HepG2 (cell line): ENCODE results near the gene ADORA3. TPM values are rescaled to one million over a fixed set of nuclear protein-coding genes. Genes with fewer than 3 reads are reported as not detected.

ENCODE experiments used
- ATAC-seq: fragments of 200-7000 bp; cut with Tn5 transposase; 3 replicates; pipeline ENCODE4 v1.9.1; 2020; ENCODE audit warnings: mild to moderate bottlenecking, moderate library complexity
- BruUV-seq: library from RNA; stranded (reverse); fragments of 400-500 nt; replicated peaks from 2 replicates; lab custom pipeline; 2021; lab: Mats Ljungman, UMichigan
- CTCF ChIA-PET: fragments of 300-600 bp; formaldehyde crosslinking; extraction: SDS; loops from one replicate; lab custom pipeline; 2021; ENCODE audit warnings: low total read pairs, inconsistent platforms, low intra/inter-chr PET ratio; lab: Yijun Ruan, JAX
- POLR2A ChIA-PET: fragments of 350-600 bp; sonication (Branson Sonifier 250); formaldehyde crosslinking; loops from one replicate; lab custom pipeline; 2020; ENCODE audit warnings: antibody characterized with exemption, inconsistent platforms; lab: Yijun Ruan, JAX
- DNase-seq: peaks from one replicate; pipeline ENCODE4 v3.0.0-alpha.2; 2015; ENCODE audit warnings: low spot score
- FAIRE-seq: peaks from 3 replicates; lab custom pipeline; 2011; peaks lifted over from hg19 to GRCh38; lab: Jason Lieb, UNC
- H2AFZ ChIP-seq: one replicate; pipeline ENCODE4 v1.6.1; 2011; ENCODE audit warnings: low read length, inconsistent platforms
- H3K27ac ChIP-seq: fragments of 300-600 bp; 3 replicates; pipeline ENCODE4 v1.8.0; 2011; ENCODE audit warnings: mixed run types, mild to moderate bottlenecking, mixed read lengths, low read length, inconsistent platforms; ENCODE audit not compliant: insufficient read depth; ENCODE audit errors: extremely low read length
- H3K27me3 ChIP-seq, 2 experiments: fragments of 200-600 bp in 1 of 2; 2 replicates in 1 of 2; 3 replicates in 1 of 2; pipeline versions ENCODE4 v1.6.0 to v1.8.0; 2011; ENCODE audit warnings: low read length in 2 of 2, mild to moderate bottlenecking in 2 of 2, moderate library complexity in 2 of 2, inconsistent platforms in 1 of 2; ENCODE audit not compliant: insufficient read depth in 2 of 2, control insufficient read depth in 1 of 2
- H3K36me3 ChIP-seq, 2 experiments: fragments of 200-600 bp in 1 of 2; replicated peaks in 1 of 2; 2 replicates in 1 of 2; 3 replicates in 1 of 2; pipeline versions ENCODE4 v1.5.1 to v1.8.0; 2011; ENCODE audit warnings: low read length in 2 of 2, inconsistent platforms in 1 of 2; ENCODE audit not compliant: insufficient read depth in 2 of 2, control insufficient read depth in 1 of 2
- H3K4me1 ChIP-seq: 2 replicates; pipeline ENCODE4 v1.5.1; 2012; ENCODE audit warnings: low read length, inconsistent platforms; ENCODE audit not compliant: insufficient read depth
- H3K4me2 ChIP-seq: 2 replicates; pipeline ENCODE4 v1.6.0; 2011; ENCODE audit warnings: low read depth, low read length, inconsistent platforms
- H3K4me3 ChIP-seq, 3 experiments: fragments of 200-600 bp in 1 of 3; sonication (generic), shearing (Covaris generic) in 1 of 3; replicated peaks in 1 of 3; 2 replicates each; pipeline ENCODE4 v1.5.1; 2011 to 2016; ENCODE audit warnings: low read length in 3 of 3, inconsistent platforms in 2 of 3, low read depth in 2 of 3, mild to moderate bottlenecking in 2 of 3, control low read depth in 1 of 3, mixed read lengths in 1 of 3; ENCODE audit not compliant: insufficient read depth in 1 of 3
- H3K79me2 ChIP-seq: one replicate; pipeline ENCODE4 v1.6.1; 2011; ENCODE audit warnings: low read length, inconsistent platforms; ENCODE audit not compliant: insufficient read depth
- H3K9ac ChIP-seq: 2 replicates; pipeline ENCODE4 v1.6.0; 2011; ENCODE audit warnings: mild to moderate bottlenecking, low read depth, low read length, inconsistent platforms; ENCODE audit not compliant: insufficient read depth
- H3K9me3 ChIP-seq: 2 replicates; pipeline ENCODE4 v1.5.1; 2012; ENCODE audit warnings: mild to moderate bottlenecking, low read length
- H4K20me1 ChIP-seq: 2 replicates; pipeline ENCODE4 v1.6.0; 2011; ENCODE audit warnings: inconsistent platforms, mild to moderate bottlenecking, low read length, moderate library complexity; ENCODE audit not compliant: insufficient read depth
- ATF1 ChIP-seq: IDR thresholded peaks from 2 replicates; pipeline ENCODE4 v1.6.1; 2016; ENCODE audit warnings: mild to moderate bottlenecking, control low read depth
- ATRX ChIP-seq: sonication (generic); formaldehyde crosslinking; IDR thresholded peaks from 2 replicates; pipeline ENCODE4 v1.4.0; 2020; ENCODE audit warnings: missing genetic modification reagents, borderline replicate concordance
- FUBP1 ChIP-seq: sonication (generic); formaldehyde crosslinking; IDR thresholded peaks from 2 replicates; pipeline ENCODE4 v1.5.1; 2020; ENCODE audit warnings: missing genetic modification reagents, mild to moderate bottlenecking, borderline replicate concordance
- HMG20B ChIP-seq: conservative IDR thresholded peaks from 2 replicates; pipeline ENCODE4 v1.6.1; 2016; ENCODE audit warnings: missing genetic modification reagents, missing compliant biosample characterization
- MXI1 ChIP-seq: IDR thresholded peaks from 3 replicates; pipeline ENCODE4 v1.6.1; 2012; ENCODE audit warnings: low read depth, low read length, inconsistent platforms, borderline replicate concordance
- SP140L ChIP-seq: sonication (generic); formaldehyde crosslinking; IDR thresholded peaks from 2 replicates; pipeline ENCODE4 v1.4.0; 2020; ENCODE audit warnings: missing genetic modification reagents, borderline replicate concordance
- STAT6 ChIP-seq: sonication (generic); formaldehyde crosslinking; IDR thresholded peaks from 2 replicates; pipeline ENCODE4 v1.4.0; 2020; ENCODE audit warnings: missing genetic modification reagents, mild to moderate bottlenecking, borderline replicate concordance
- ZBTB1 ChIP-seq: sonication (generic); formaldehyde crosslinking; IDR thresholded peaks from 2 replicates; pipeline ENCODE4 v1.4.0; 2020; ENCODE audit warnings: missing genetic modification reagents, borderline replicate concordance
- ZNF280B ChIP-seq: sonication (generic); formaldehyde crosslinking; IDR thresholded peaks from 2 replicates; pipeline ENCODE4 v1.5.0; 2020; ENCODE audit warnings: missing genetic modification reagents, mild to moderate bottlenecking, borderline replicate concordance
- ZNF331 ChIP-seq: sonication (generic); formaldehyde crosslinking; IDR thresholded peaks from 2 replicates; pipeline ENCODE4 v1.4.0; 2020; ENCODE audit warnings: missing genetic modification reagents
- ZNF337 ChIP-seq: sonication (generic); formaldehyde crosslinking; IDR thresholded peaks from 2 replicates; pipeline ENCODE4 v1.5.1; 2020; ENCODE audit warnings: missing genetic modification reagents, low read depth, mild to moderate bottlenecking, borderline replicate concordance
- ZNF670 ChIP-seq: sonication (generic); formaldehyde crosslinking; IDR thresholded peaks from 2 replicates; pipeline ENCODE4 v1.8.0; 2022; ENCODE audit warnings: mild to moderate bottlenecking, missing genetic modification reagents, borderline replicate concordance
- ZNF841 ChIP-seq: sonication (generic); formaldehyde crosslinking; IDR thresholded peaks from 2 replicates; pipeline ENCODE4 v1.8.1; 2023; ENCODE audit warnings: missing genetic modification reagents, borderline replicate concordance
- WGBS: methylation state at CpG from one replicate; pipeline ENCODE4 v1.1.6; 2017; ENCODE audit warnings: low lambda C conversion rate; 5-methylcytosine and 5-hydroxymethylcytosine counted together
- in situ Hi-C: cut with HindIII; loops from 2 replicates; pipeline ENCODE4 v1.10.0; 2017; ENCODE audit warnings: low pct_unique_long_range_greater_than_20kb; ENCODE audit not compliant: extremely low pct_ligation_motif_present
- intact Hi-C: fragments of 100-400 bp; cut with micrococcal nuclease; formaldehyde crosslinking; loops from one replicate; pipeline ENCODE4 v1.10.0; 2022; ENCODE audit not compliant: unreplicated experiment
- polyA plus RNA-seq, 8 experiments: library from polyadenylated mRNA; depleted of rRNA in 3 of 8; stranded (reverse) in 7 of 8; unstranded in 1 of 8; fragments of >200 nt; fragmentation: Illumina TruSeq in 4 of 8; extraction: Trizol in 4 of 8; gene quantifications; 2 replicates each; pipeline versions ENCODE4 v1.2.1 to v1.2.3, GENCODE V29; 2011 to 2016; ENCODE audit warnings: low read depth in 4 of 8, missing spikeins in 1 of 8, mixed read lengths in 1 of 8; ENCODE audit not compliant: insufficient read depth in 1 of 8
- total RNA-seq, 5 experiments: library from RNA; depleted of rRNA; stranded (reverse); fragments of >200 nt; fragmentation: Illumina TruSeq; extraction: Trizol; gene quantifications; 2 replicates each; pipeline ENCODE4 v1.2.3, GENCODE V29; 2016; ENCODE audit warnings: low read depth in 1 of 5

Gene ADORA3
- total and polyA plus RNA-seq, 2 of the 13 experiments (the other 11 are each of a cell fraction or from before 2014, with no cell fraction given): not detected

- Histone ChIP-seq H3K36me3 (peaks cover 1 to 7% of the 10 kb centered on the region in 2 experiments; a peak in 2 of 5 replicates), H3K4me1 (peaks cover 27% of the 10 kb centered on the region), H3K27ac (no peak overlapping the region), H3K9me3 (no peaks in the 10 kb centered on the region), H3K9ac (no peak overlapping the region), H3K4me2 (no peak overlapping the region), H3K4me3 (no peak overlapping the region), H3K27me3 (no peaks in the 10 kb centered on the region), H4K20me1 (no peaks in the 10 kb centered on the region), H2AFZ (no peak overlapping the region), H3K79me2 (no peaks in the 10 kb centered on the region)
- ChIA-PET POLR2A (no interaction called here), CTCF (no interaction called here)
- DNase-seq (no peak), FAIRE-seq (no peak), ATAC-seq (no peak)
- 97% methylated on average over 2 of the region's 2 CpGs for WGBS
- no TSS peak for BruUV-seq
- TF ChIP-seq HMG20B (CRISPR knock-in tag) (no peak), ZNF670 (CRISPR knock-in tag) (no peak), ZNF280B (CRISPR knock-in tag) (no peak), ZNF337 (CRISPR knock-in tag) (no peak), ZBTB1 (CRISPR knock-in tag) (no peak), MXI1 (no peak), FUBP1 (CRISPR knock-in tag) (no peak), STAT6 (CRISPR knock-in tag) (no peak), ATF1 (CRISPR knock-in tag) (no peak), ZNF331 (no peak), ZNF841 (CRISPR knock-in tag) (no peak), ATRX (CRISPR knock-in tag) (no peak), SP140L (CRISPR knock-in tag) (no peak)
- in situ Hi-C loops: no loop called here
- intact Hi-C loops: no loop called here
These were observed 37.7 kb downstream of the ADORA3 start for GRCh38 chr1:111465754-111466153.
